Stomach smooth muscle (tissue), 2 donors: Measurements from ENCODE around the gene CDK5R1.

Source experiments
- H3K27ac ChIP-seq: one replicate; pipeline ENCODE4 v1.7.0; 2013; ENCODE audit warnings: mild to moderate bottlenecking, low read length, inconsistent platforms
- H3K27me3 ChIP-seq, 2 donors: one replicate each; pipeline ENCODE4 v1.7.0; 2013; ENCODE audit warnings: low read length in 2 of 2; ENCODE audit not compliant: insufficient read depth in 2 of 2, control insufficient read depth in 1 of 2
- H3K36me3 ChIP-seq, 2 donors: one replicate each; pipeline ENCODE4 v1.7.0; 2013; ENCODE audit warnings: low read length in 2 of 2; ENCODE audit not compliant: control insufficient read depth in 2 of 2, insufficient read depth in 2 of 2
- H3K4me1 ChIP-seq: one replicate; pipeline ENCODE4 v1.7.0; 2013; ENCODE audit warnings: low read length; ENCODE audit not compliant: control insufficient read depth, insufficient read depth
- H3K4me3 ChIP-seq, 2 donors: one replicate each; pipeline ENCODE4 v1.7.0; 2013; ENCODE audit warnings: low read length in 2 of 2
- H3K9ac ChIP-seq, 2 donors: one replicate each; pipeline ENCODE4 v1.7.0; 2013; ENCODE audit warnings: low read length in 2 of 2, mild to moderate bottlenecking in 1 of 2
- H3K9me3 ChIP-seq, 2 donors: one replicate each; pipeline ENCODE4 v1.7.0; 2013; ENCODE audit warnings: low read length in 2 of 2; ENCODE audit not compliant: control insufficient read depth in 2 of 2
- donor health status: healthy.
- donor health status: Pancreatic carcinoma.

CDK5R1 gene

DNA sequence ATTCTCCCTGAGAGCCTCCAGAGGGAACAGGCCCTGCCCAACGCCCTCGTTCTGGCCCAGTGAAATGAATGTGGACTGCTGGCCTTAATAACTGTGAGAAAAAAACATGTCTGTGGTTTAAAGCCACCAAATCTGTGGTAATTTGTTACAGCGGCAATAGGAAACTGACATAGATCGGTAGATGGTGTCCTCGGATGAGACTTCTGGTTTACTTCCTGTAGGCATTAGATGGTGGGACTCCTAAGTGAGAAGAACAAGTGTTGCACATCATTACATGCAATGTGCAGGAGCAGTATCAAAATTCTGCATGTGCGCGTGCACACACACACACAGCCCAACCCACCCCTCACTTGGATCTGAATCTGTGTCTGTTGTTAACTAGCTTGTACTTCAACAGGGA, 42.0 kb downstream of the CDK5R1 start:
- no peak overlapping the region for H3K9ac ChIP-seq
- no peak overlapping the region for H3K27ac ChIP-seq
- H3K4me1 ChIP-seq = peaks cover 2% of the 10 kb centered on the region
- peaks cover 0 to 2% of the 10 kb centered on the region in 2 donors for H3K27me3 ChIP-seq
- H3K9me3 ChIP-seq = no peaks in the 10 kb centered on the region
- H3K4me3 ChIP-seq = no peak overlapping the region
- H3K36me3 ChIP-seq = peaks cover 0 to 2% of the 10 kb centered on the region in 2 donors

DNA sequence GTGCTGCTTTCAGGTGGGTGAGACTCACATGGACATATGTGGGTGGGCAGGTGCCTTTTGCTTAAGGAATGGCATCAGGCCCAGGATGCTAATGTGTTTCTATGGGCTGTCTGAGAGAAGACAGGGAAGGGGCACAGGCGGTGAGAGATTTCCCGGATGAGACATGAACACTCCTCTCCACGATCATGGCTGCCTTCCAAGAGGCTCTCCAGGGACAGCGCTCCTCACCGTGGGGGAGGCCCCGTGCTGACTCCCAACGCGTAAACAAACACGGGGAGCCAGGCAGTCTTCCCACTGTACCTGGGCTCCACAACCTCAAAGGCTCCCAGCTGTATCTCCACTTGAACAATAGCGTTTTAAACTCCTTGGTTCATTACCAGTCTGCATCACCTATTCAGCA, 42.8 kb downstream of the CDK5R1 start:
- no peak overlapping the region for H3K27ac ChIP-seq

DNA sequence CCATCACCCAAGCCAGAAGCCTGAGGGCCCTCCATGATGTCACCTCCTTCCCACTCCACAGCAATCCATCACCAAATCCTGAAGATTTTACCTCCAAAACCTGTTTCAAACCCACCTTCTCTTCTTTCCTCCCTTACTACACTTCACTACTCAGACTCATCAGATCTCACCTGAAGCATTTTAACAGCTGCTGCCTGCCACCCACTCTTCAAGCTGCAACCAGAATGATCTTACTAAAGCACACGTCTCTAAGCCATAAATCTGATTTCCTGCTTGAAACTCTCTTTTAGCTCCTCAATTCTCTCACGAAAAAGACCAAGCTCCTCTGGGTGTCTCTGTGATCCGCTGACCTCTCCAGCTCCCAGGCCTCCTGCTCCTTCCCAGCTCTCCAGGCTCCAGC, 46.5 kb downstream of the CDK5R1 start:
- no peak overlapping the region for H3K27ac ChIP-seq
- H3K4me1 ChIP-seq = no peaks in the 10 kb centered on the region
- peaks cover 0 to 2% of the 10 kb centered on the region in 2 donors for H3K27me3 ChIP-seq
- H3K4me3 ChIP-seq = no peak overlapping the region
- peaks cover 0 to 2% of the 10 kb centered on the region in 2 donors for H3K36me3 ChIP-seq
- H3K9ac ChIP-seq = no peak overlapping the region
- H3K9me3 ChIP-seq = no peaks in the 10 kb centered on the region

More for the DNA sequence above, 42.8 kb downstream of the CDK5R1 start:
- Histone ChIP-seq H3K27me3 (peaks cover 0 to 2% of the 10 kb centered on the region in 2 donors), H3K9ac (no peak overlapping the region), H3K4me1 (peaks cover 2% of the 10 kb centered on the region), H3K4me3 (no peak overlapping the region), H3K9me3 (no peaks in the 10 kb centered on the region), H3K36me3 (peaks cover 0 to 2% of the 10 kb centered on the region in 2 donors)

DNA sequence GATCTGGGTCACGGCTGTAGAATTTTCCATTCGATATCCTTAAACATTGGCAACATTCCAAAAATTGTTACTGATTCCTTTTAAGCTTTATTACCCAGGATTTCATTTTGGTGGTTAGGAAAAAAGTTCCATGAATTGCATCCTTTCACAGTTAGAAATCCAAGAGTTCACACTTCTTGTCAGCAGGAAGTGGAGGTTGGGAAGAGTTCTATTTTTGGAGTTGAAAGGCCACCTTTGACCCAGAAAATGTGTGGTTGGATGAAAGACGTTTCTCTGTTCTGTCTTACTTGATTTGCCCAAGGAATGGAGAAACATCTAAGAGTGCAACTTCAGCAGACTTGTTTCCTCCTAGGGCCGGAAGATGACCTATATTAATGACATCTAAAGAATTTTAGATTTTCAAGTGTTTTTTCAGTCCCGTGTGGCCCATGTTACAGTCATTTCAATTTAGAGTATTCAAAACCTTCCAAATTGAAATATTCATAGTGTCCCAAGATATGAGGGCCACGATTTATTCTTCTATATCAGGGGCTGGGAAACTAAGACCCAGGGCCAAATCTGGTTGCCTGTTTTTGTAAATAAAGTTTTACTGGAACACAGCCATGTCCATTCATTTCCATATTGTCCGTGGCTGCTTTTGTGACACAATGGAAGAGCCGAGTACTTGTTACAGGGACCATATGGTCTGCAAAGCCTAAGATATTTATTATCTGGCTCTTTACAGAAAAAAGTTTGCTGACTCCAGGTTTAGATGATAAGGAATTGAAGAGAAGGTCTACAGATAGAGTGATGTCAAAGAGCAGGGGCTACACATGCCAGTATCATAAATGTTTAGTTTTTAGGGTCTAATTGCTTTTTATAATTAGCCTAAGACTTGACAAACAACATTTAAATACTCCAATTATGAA, 50.2 kb downstream of the CDK5R1 start:
- Histone ChIP-seq H3K36me3 (peaks cover 0 to 2% of the 10 kb centered on the region in 2 donors), H3K27me3 (no peaks in the 10 kb centered on the region), H3K9ac (no peak overlapping the region), H3K27ac (no peak overlapping the region), H3K4me1 (no peaks in the 10 kb centered on the region), H3K9me3 (no peaks in the 10 kb centered on the region), H3K4me3 (no peak overlapping the region)
